MCF 10A (cell line): ENCODE results near the gene MYH6. TPM values are rescaled to one million over a fixed set of nuclear protein-coding genes. Genes with fewer than 3 reads are reported as not detected.

Source experiments
- BruUV-seq: library from RNA; stranded (reverse); fragments of 400-500 nt; replicated peaks from 2 replicates; lab custom pipeline; 2021; lab: Mats Ljungman, UMichigan
- CTCF ChIA-PET: fragments of 300-600 bp; sonication (Branson Sonifier 250); formaldehyde crosslinking; extraction: SDS; loops from one replicate; lab custom pipeline; 2021; ENCODE audit warnings: antibody characterized with exemption, inconsistent platforms; lab: Yijun Ruan, JAX
- POLR2A ChIA-PET: fragments of 300-600, 350-650 bp; sonication (Branson Sonifier 250); formaldehyde crosslinking; extraction: SDS; loops from one replicate; lab custom pipeline; 2020; ENCODE audit warnings: antibody characterized with exemption, inconsistent platforms; lab: Yijun Ruan, JAX
- DNase-seq: peaks from one replicate; pipeline ENCODE4 v3.0.0-alpha.2; 2018; ENCODE audit not compliant: unreplicated experiment
- H3K27ac Mint-ChIP-seq: one replicate; pipeline ENCODE4 v1.8.0; 2022; ENCODE audit warnings: mild to moderate bottlenecking, low read depth, mixed read lengths; ENCODE audit not compliant: unreplicated experiment
- H3K27me3 Mint-ChIP-seq: one replicate; pipeline ENCODE4 v1.8.0; 2022; ENCODE audit warnings: mixed read lengths; ENCODE audit not compliant: insufficient read depth, unreplicated experiment
- H3K36me3 Mint-ChIP-seq: one replicate; pipeline ENCODE4 v1.8.0; 2022; ENCODE audit warnings: mild to moderate bottlenecking, moderate library complexity, mixed read lengths; ENCODE audit not compliant: insufficient read depth, unreplicated experiment
- H3K4me1 Mint-ChIP-seq: one replicate; pipeline ENCODE4 v1.8.0; 2022; ENCODE audit warnings: mixed read lengths; ENCODE audit not compliant: insufficient read depth, unreplicated experiment
- H3K4me3 Mint-ChIP-seq: one replicate; pipeline ENCODE4 v1.8.0; 2022; ENCODE audit warnings: mild to moderate bottlenecking, moderate library complexity, mixed read lengths; ENCODE audit not compliant: unreplicated experiment
- H3K9me3 Mint-ChIP-seq: one replicate; pipeline ENCODE4 v1.8.0; 2022; ENCODE audit warnings: mixed read lengths; ENCODE audit not compliant: unreplicated experiment
- CTCF ChIP-seq: fragments of 200-600 bp; IDR thresholded peaks from one replicate; pipeline ENCODE4 v1.8.0; 2022; ENCODE audit warnings: antibody characterized with exemption, mild to moderate bottlenecking; ENCODE audit not compliant: unreplicated experiment
- intact Hi-C: fragments of 100-400 bp; cut with micrococcal nuclease; formaldehyde crosslinking; loops from 2 replicates; pipeline ENCODE4 v1.14.1; 2022
- total RNA-seq: library from RNA; stranded (reverse); gene quantifications from 2 replicates; pipeline ENCODE4 v1.2.3, GENCODE V29; 2022

Gene MYH6
- total RNA-seq, 1 experiment from 2014 or later = not detected

- intact Hi-C loops = no loop called here
- Mint-ChIP-seq H3K9me3 (no peaks in the 10 kb centered on the region), H3K27ac (no peak overlapping the region), H3K27me3 (peaks cover 48% of the 10 kb centered on the region), H3K36me3 (no peaks in the 10 kb centered on the region), H3K4me3 (no peak overlapping the region), H3K4me1 (no peaks in the 10 kb centered on the region)
- TF ChIP-seq CTCF = no peak
- no TSS peak for BruUV-seq
- POLR2A ChIA-PET = no interaction called here
- CTCF ChIA-PET = interaction anchor here (0.6 kb wide), 2 partner anchors 23 to 972 kb away, joined by 3 read pairs; no protein-coding TSS in a partner anchor
- no peak for DNase-seq
These were observed 50.8 kb downstream of the MYH6 start for GRCh38 chr14:23357261-23357660.

- no TSS peak for BruUV-seq
- POLR2A ChIA-PET = no interaction called here
- Mint-ChIP-seq H3K36me3 (no peaks in the 10 kb centered on the region), H3K4me3 (no peak overlapping the region), H3K9me3 (no peaks in the 10 kb centered on the region), H3K27ac (no peak overlapping the region), H3K27me3 (peaks cover 49% of the 10 kb centered on the region), H3K4me1 (no peaks in the 10 kb centered on the region)
- intact Hi-C loops = no loop called here
- DNase-seq = no peak
- CTCF ChIA-PET = no interaction called here
- TF ChIP-seq CTCF = no peak
These were observed 51.4 kb downstream of the MYH6 start for GRCh38 chr14:23356662-23357061.

GRCh38 chr14:23355871-23356435 is 52.1 kb downstream of the MYH6 start:
- TF ChIP-seq CTCF = no peak
- intact Hi-C loops = no loop called here
- Mint-ChIP-seq H3K9me3 (peaks cover under 1% of the 10 kb centered on the region), H3K4me3 (no peak overlapping the region), H3K27ac (no peak overlapping the region), H3K4me1 (no peaks in the 10 kb centered on the region), H3K36me3 (no peaks in the 10 kb centered on the region), H3K27me3 (peaks cover 55% of the 10 kb centered on the region)
- ChIA-PET CTCF (no interaction called here), POLR2A (no interaction called here)
- no peak for DNase-seq
- BruUV-seq = no TSS peak

- H3K27me3 Mint-ChIP-seq = peaks cover 59% of the 10 kb centered on the region
- BruUV-seq = no TSS peak
- ChIA-PET POLR2A (interaction anchor here (0.7 kb wide), 1 partner anchor 230 kb away, joined by 3 read pairs; no protein-coding TSS in a partner anchor), CTCF (no interaction called here)
- H3K27ac Mint-ChIP-seq = no peak overlapping the region
- no peak for DNase-seq
- H3K4me1 Mint-ChIP-seq = no peaks in the 10 kb centered on the region
- H3K36me3 Mint-ChIP-seq = no peaks in the 10 kb centered on the region
- no peak overlapping the region for H3K4me3 Mint-ChIP-seq
- TF ChIP-seq CTCF = no peak
- H3K9me3 Mint-ChIP-seq = peaks cover 7% of the 10 kb centered on the region
- intact Hi-C loops = no loop called here
These were observed 53.1 kb downstream of the MYH6 start for GRCh38 chr14:23354990-23355389.
